K562 (cell line): ENCODE data around the gene CELA1. TPM values are rescaled to one million over a fixed set of nuclear protein-coding genes. Genes with fewer than 3 reads are reported as not detected.

Experiments used
- ATAC-seq: fragments of 200-7000 bp; cut with Tn5 transposase; 3 replicates; pipeline ENCODE4 v1.9.1; 2020; ENCODE audit warnings: moderate library complexity
- BruUV-seq: library from RNA; stranded (reverse); fragments of 400-500 nt; replicated peaks from 2 replicates; lab custom pipeline; 2021; lab: Mats Ljungman, UMichigan
- CTCF ChIA-PET: fragments of 300-600 bp; formaldehyde crosslinking; extraction: SDS; loops from one replicate; lab custom pipeline; 2021; ENCODE audit warnings: low intra/inter-chr PET ratio; lab: Yijun Ruan, JAX
- POLR2A ChIA-PET: fragments of 300-600, 350-650 bp; sonication (Branson Sonifier 250); formaldehyde crosslinking; extraction: SDS; loops from one replicate; lab custom pipeline; 2021; ENCODE audit warnings: antibody characterized with exemption, inconsistent platforms; lab: Yijun Ruan, JAX
- DNase-seq, 4 experiments: peaks; one replicate each; pipeline versions ENCODE4 v3.0.0 to v3.0.0-alpha.2; 2011 to 2018; ENCODE audit warnings: low spot score in 3 of 4, mixed read lengths in 3 of 4; ENCODE audit errors: extremely low read depth in 1 of 4
- FAIRE-seq: peaks from 2 replicates; lab custom pipeline; 2011; peaks lifted over from hg19 to GRCh38; lab: Jason Lieb, UNC
- H2AFZ ChIP-seq: 2 replicates; pipeline ENCODE4 v1.6.0; 2011; ENCODE audit warnings: low read depth, low read length, control low read depth, inconsistent platforms
- H3K27ac ChIP-seq: fragments of 200-600 bp; 3 replicates; pipeline ENCODE4 v1.8.0; 2011; ENCODE audit warnings: low read depth, mild to moderate bottlenecking, control low read depth, inconsistent platforms, low read length, moderate library complexity, mixed read lengths; ENCODE audit errors: extremely low read depth
- H3K27me3 ChIP-seq, 2 experiments: fragments of 300-600 bp in 1 of 2; 2 replicates in 1 of 2; 3 replicates in 1 of 2; pipeline versions ENCODE4 v1.6.0 to v1.8.0; 2011; ENCODE audit warnings: inconsistent platforms in 2 of 2, low read length in 2 of 2, mild to moderate bottlenecking in 1 of 2, mixed read lengths in 1 of 2, moderate library complexity in 1 of 2; ENCODE audit not compliant: control insufficient read depth in 2 of 2, insufficient read depth in 2 of 2
- H3K36me3 ChIP-seq: fragments of 300-600 bp; 3 replicates; pipeline ENCODE4 v1.8.0; 2011; ENCODE audit warnings: mild to moderate bottlenecking, low read length, inconsistent platforms; ENCODE audit not compliant: control insufficient read depth, insufficient read depth
- H3K4me1 ChIP-seq, 2 experiments: fragments of 200-600 bp in 1 of 2; replicated peaks in 1 of 2; 2 replicates in 1 of 2; 3 replicates in 1 of 2; pipeline versions ENCODE4 v1.5.1 to v1.8.0; 2011; ENCODE audit warnings: inconsistent platforms in 2 of 2, low read length in 2 of 2, mild to moderate bottlenecking in 1 of 2, mixed read lengths in 1 of 2, moderate library complexity in 1 of 2; ENCODE audit not compliant: control insufficient read depth in 2 of 2, insufficient read depth in 2 of 2
- H3K4me2 ChIP-seq: 2 replicates; pipeline ENCODE4 v1.6.1; 2011; ENCODE audit warnings: low read length, control low read depth, inconsistent platforms, mixed read lengths; ENCODE audit not compliant: insufficient read depth
- H3K4me3 ChIP-seq: fragments of 200-600 bp; sonication (generic), shearing (Covaris generic); 2 replicates; pipeline ENCODE4 v1.5.1; 2016; ENCODE audit warnings: control low read depth, inconsistent platforms
- H3K79me2 ChIP-seq: fragments of 200-600 bp; 3 replicates; pipeline ENCODE4 v1.8.0; 2011; ENCODE audit warnings: low read length, inconsistent platforms; ENCODE audit not compliant: control insufficient read depth, insufficient read depth
- H3K9ac ChIP-seq, 2 experiments: 2 replicates each; pipeline versions ENCODE4 v1.6.0 to v1.6.1; 2011; ENCODE audit warnings: low read depth in 2 of 2, low read length in 2 of 2, control low read depth in 1 of 2, inconsistent platforms in 1 of 2, mild to moderate bottlenecking in 1 of 2, mixed read lengths in 1 of 2; ENCODE audit not compliant: insufficient read depth in 1 of 2
- H3K9me1 ChIP-seq: one replicate; pipeline ENCODE4 v1.6.0; 2011; ENCODE audit warnings: inconsistent platforms, mild to moderate bottlenecking, low read length, moderate library complexity; ENCODE audit not compliant: control insufficient read depth, insufficient read depth
- H3K9me3 ChIP-seq: replicated peaks from 2 replicates; pipeline ENCODE4 v1.5.1; 2011; ENCODE audit warnings: low read depth, low read length, inconsistent platforms; ENCODE audit not compliant: control insufficient read depth, insufficient read depth
- H4K20me1 ChIP-seq: replicated peaks from 2 replicates; pipeline ENCODE4 v1.6.1; 2011; ENCODE audit warnings: low read length, inconsistent platforms, mixed read lengths; ENCODE audit not compliant: control insufficient read depth, insufficient read depth
- ESRRB ChIP-seq: fragments of 250-450 bp; sonication (Bioruptor Pico); IDR thresholded peaks from 2 replicates; pipeline ENCODE4 v1.5.0; 2020; ENCODE audit warnings: mild to moderate bottlenecking, moderate library complexity, borderline replicate concordance
- FOXJ2 ChIP-seq: fragments of 200-800 bp; sonication (Bioruptor generic); IDR thresholded peaks from 2 replicates; pipeline ENCODE4 v1.6.1; 2016; ENCODE audit warnings: missing genetic modification characterization, missing compliant biosample characterization
- FOXM1 ChIP-seq, 2 experiments: fragments of 450-650 bp in 1 of 2; sonication (generic) in 1 of 2; formaldehyde crosslinking in 1 of 2; IDR thresholded peaks; 2 replicates each; pipeline versions ENCODE4 v1.6.1 to v1.9.0; 2017 to 2022; ENCODE audit warnings: low read depth in 2 of 2, mild to moderate bottlenecking in 2 of 2, missing genetic modification reagents in 1 of 2, moderate library complexity in 1 of 2
- MCM5 ChIP-seq: fragments of 450-650 bp; IDR thresholded peaks from 2 replicates; pipeline ENCODE4 v1.6.1; 2016; ENCODE audit warnings: low read depth
- MTA1 ChIP-seq: fragments of 450-650 bp; IDR thresholded peaks from 2 replicates; pipeline ENCODE4 v1.6.1; 2017; ENCODE audit warnings: borderline replicate concordance
- PREB ChIP-seq: sonication (generic); formaldehyde crosslinking; IDR thresholded peaks from 2 replicates; pipeline ENCODE4 v1.8.1; 2023; ENCODE audit warnings: mild to moderate bottlenecking, missing genetic modification reagents
- RBM17 ChIP-seq: fragments of 200-400 bp; formaldehyde crosslinking; IDR thresholded peaks from 2 replicates; pipeline ENCODE4 v1.6.1; 2017; ENCODE audit warnings: low read depth, mild to moderate bottlenecking, low read length, borderline replicate concordance
- TAF1 ChIP-seq: IDR thresholded peaks from 2 replicates; pipeline ENCODE4 v1.6.1; 2011; ENCODE audit warnings: mild to moderate bottlenecking, low read length, moderate library complexity; ENCODE audit not compliant: insufficient read depth, control insufficient read depth, severe bottlenecking; ENCODE audit errors: extremely low read depth
- ZNF274 ChIP-seq: IDR thresholded peaks from 2 replicates; pipeline ENCODE4 v1.6.1; 2011; ENCODE audit warnings: low read depth, mild to moderate bottlenecking, low read length, moderate library complexity, borderline replicate concordance
- ZNF398 ChIP-seq: fragments of 250-450 bp; sonication (Bioruptor Pico); IDR thresholded peaks from 2 replicates; pipeline ENCODE4 v1.8.0; 2021; ENCODE audit warnings: moderate library complexity, mild to moderate bottlenecking, inconsistent platforms
- ZNF584 ChIP-seq: fragments of 200-800 bp; sonication (Bioruptor generic); IDR thresholded peaks from 2 replicates; pipeline ENCODE4 v1.6.1; 2016; ENCODE audit warnings: low read depth, mild to moderate bottlenecking, missing genetic modification characterization, missing compliant biosample characterization
- ZNF592 ChIP-seq: fragments of 450-650 bp; IDR thresholded peaks from 2 replicates; pipeline ENCODE4 v1.6.1; 2017; ENCODE audit warnings: antibody characterized with exemption, mild to moderate bottlenecking
- WGBS: fragments of 100-300 bp; shearing (Covaris generic); methylation state at CpG from one replicate; pipeline ENCODE4 v1.1.6; 2016; ENCODE audit warnings: low coverage, mixed read lengths; ENCODE audit not compliant: insufficient coverage; ENCODE audit errors: missing lambda C conversion rate; 5-methylcytosine and 5-hydroxymethylcytosine counted together
- in situ Hi-C: fragments of 300-500 bp; cut with MboI; formaldehyde crosslinking; loops from 4 replicates; pipeline ENCODE4 v1.15.0; 2018; ENCODE audit warnings: inconsistent platforms, mixed read lengths
- intact Hi-C: fragments of 100-400 bp; cut with micrococcal nuclease; formaldehyde crosslinking; loops from 2 replicates; pipeline ENCODE4 v1.14.2; 2022
- polyA plus RNA-seq, 8 experiments: library from polyadenylated mRNA; depleted of rRNA in 4 of 8; stranded (reverse) in 5 of 8; unstranded in 3 of 8; fragments of >200 nt; fragmentation: Nextera tagmentation in 2 of 8; fragmentation: Illumina TruSeq in 1 of 8; extraction: Ambion mirVana in 2 of 8; extraction: Trizol in 1 of 8; gene quantifications; 2 replicates each; pipeline versions ENCODE4 v1.2.1 to v1.2.3, GENCODE V29; 2011 to 2014; ENCODE audit warnings: inconsistent platforms in 1 of 8, missing spikeins in 1 of 8
- total RNA-seq, 7 experiments: library from RNA; depleted of rRNA in 6 of 7; stranded (reverse); fragments of >200 nt in 6 of 7; fragmentation: Illumina TruSeq in 2 of 7; extraction: Trizol in 2 of 7; gene quantifications; 2 replicates each; pipeline versions ENCODE4 v1.2.1 to v1.2.3, GENCODE V29; 2011 to 2021; ENCODE audit warnings: low replicate concordance in 1 of 7
- TF ChIP-seq, protein P1 (sequence below): sonication (generic); formaldehyde crosslinking; IDR thresholded peaks from 2 replicates; pipeline ENCODE4 v1.8.0; 2022; ENCODE audit warnings: missing genetic modification reagents, mild to moderate bottlenecking, borderline replicate concordance

Gene CELA1
- total and polyA plus RNA-seq, 9 of the 15 experiments (the other 6 are each of a cell fraction or from before 2014, with no cell fraction given), result 0.06 to 0.27 (median 0.22) TPM; not detected in 6

DNA sequence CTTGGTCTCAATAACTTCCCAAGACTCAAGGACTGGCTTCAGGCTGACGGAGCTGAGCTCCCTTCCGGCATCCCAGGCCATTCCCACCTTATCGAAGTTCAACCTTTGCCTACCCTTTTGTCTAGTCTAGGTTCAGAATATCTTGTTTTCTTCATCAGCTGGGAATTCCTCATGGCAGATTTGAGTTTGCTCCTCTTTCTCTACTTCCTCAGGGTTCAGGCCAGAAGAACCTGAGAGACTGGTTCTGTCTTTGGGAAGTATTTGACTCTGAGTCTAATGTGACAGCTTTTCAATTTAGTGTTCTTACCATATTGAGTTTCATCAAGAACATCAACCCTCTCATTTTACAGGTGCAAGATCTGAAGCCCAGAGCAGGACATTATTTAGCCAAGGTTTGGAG is 24.6 kb downstream of the CELA1 start:
- DNase-seq, result no peak
- peaks cover 40 to 60% of the 10 kb centered on the region in 2 experiments for H3K4me1 ChIP-seq
- ChIA-PET CTCF (interaction anchor here (0.7 kb wide), 1 partner anchor 28 kb away, joined by 4 read pairs; no protein-coding TSS in a partner anchor), POLR2A (interaction anchor here (0.6 to 2.9 kb wide), 5 partner anchors 9 to 52 kb away, joined by 3 to 9 read pairs (median 5); no protein-coding TSS in a partner anchor)
- no TSS peak for BruUV-seq
- H3K79me2 ChIP-seq, result no peaks in the 10 kb centered on the region
- peak overlapping the region; percentile 37; the same call in 2 of the 3 replicates for H3K27ac ChIP-seq
- ATAC-seq, result no peak
- no peaks in the 10 kb centered on the region; the same call in 1 of the 2 replicates for H3K9me3 ChIP-seq
- no peaks in the 10 kb centered on the region for H3K27me3 ChIP-seq
- no peaks in the 10 kb centered on the region for H4K20me1 ChIP-seq
- H3K4me3 ChIP-seq, result no peak overlapping the region
- intact Hi-C loops (no loop called here), in situ Hi-C loops (no loop called here)
- H3K36me3 ChIP-seq, result no peaks in the 10 kb centered on the region
- H3K4me2 ChIP-seq, result peak overlapping the region; percentile 34
- 60% methylated on average over 3 of the region's 3 CpGs for WGBS
- no peaks in the 10 kb centered on the region for H3K9me1 ChIP-seq
- peak overlapping the region in 1 of 2 experiments; percentile 21; a peak in 1 of 4 replicates for H3K9ac ChIP-seq
- H2AFZ ChIP-seq, result peak overlapping the region; percentile 72
- FAIRE-seq, result no peak
- TF ChIP-seq ZNF592 (no peak), FOXJ2 (no peak), ZNF584 (CRISPR knock-in tag) (no peak), ZNF398 (no peak), MCM5 (no peak), ZNF274 (no peak), RBM17 (no peak), MTA1 (no peak), FOXM1 (IDR thresholded peaks at IDR 0.05; ENCODE audit: low read depth) (no peak), FOXM1 (CRISPR knock-in tag; IDR thresholded peaks at IDR 0.05; ENCODE audit: low read depth) (no peak), PREB (no peak), ESRRB (no peak), TAF1 (no peak)
- TF ChIP-seq, protein P1, sequence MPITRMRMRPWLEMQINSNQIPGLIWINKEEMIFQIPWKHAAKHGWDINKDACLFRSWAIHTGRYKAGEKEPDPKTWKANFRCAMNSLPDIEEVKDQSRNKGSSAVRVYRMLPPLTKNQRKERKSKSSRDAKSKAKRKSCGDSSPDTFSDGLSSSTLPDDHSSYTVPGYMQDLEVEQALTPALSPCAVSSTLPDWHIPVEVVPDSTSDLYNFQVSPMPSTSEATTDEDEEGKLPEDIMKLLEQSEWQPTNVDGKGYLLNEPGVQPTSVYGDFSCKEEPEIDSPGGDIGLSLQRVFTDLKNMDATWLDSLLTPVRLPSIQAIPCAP (CRISPR knock-in tag), result no peak
